ENCODE results near the gene GLS. TPM values are rescaled to one million over a fixed set of nuclear protein-coding genes. Genes with fewer than 3 reads are reported as not detected.
A peak's percentile ranks its signal among the peaks of the same experiment; 100 is the strongest.

GLS gene
- total and polyA plus RNA-seq, 2 donors (not counting 3 experiments of a cell fraction or from before 2014, with no cell fraction given), result 49.0 to 183 TPM

GRCh38 chr2:190970160-190970559 lies 89.5 kb downstream of the GLS start:
- no TSS peak for BruUV-seq (replicated peaks)
- Histone ChIP-seq H3K9me3 (replicated peaks; ENCODE audit: control insufficient read depth, insufficient read depth, low read length) (no peaks in the 10 kb centered on the region), H3K4me2 (ENCODE audit: insufficient read depth, low read length) (peak overlapping the region; percentile 47), H4K20me1 (replicated peaks; ENCODE audit: control insufficient read depth, extremely low read depth, insufficient read depth, low read length) (no peaks in the 10 kb centered on the region), H3K4me3 (replicated peaks in 1 of 3; ENCODE audit: insufficient read depth in 1 of 3, low read depth in 1 of 3, low read length in 3 of 3) (no peak overlapping the region), H3K79me2 (ENCODE audit: control insufficient read depth, insufficient read depth, low read length) (no peaks in the 10 kb centered on the region), H3K4me1 (ENCODE audit: control insufficient read depth, extremely low read depth, insufficient read depth, low read length) (peaks cover 56% of the 10 kb centered on the region), H3K36me3 (ENCODE audit: control insufficient read depth in 2 of 2, extremely low read depth in 1 of 2, insufficient read depth in 2 of 2, low read length in 2 of 2) (peaks cover 19 to 27% of the 10 kb centered on the region in 2 experiments), H3K27me3 (ENCODE audit: control insufficient read depth in 2 of 2, insufficient read depth in 2 of 2, low read length in 2 of 2) (no peaks in the 10 kb centered on the region), H3K9ac (replicated peaks; ENCODE audit: extremely low read depth, insufficient read depth, low read length) (peak overlapping the region; percentile 52), H2AFZ (ENCODE audit: low read depth, low read length) (no peak overlapping the region), H3K9me1 (replicated peaks; ENCODE audit: control insufficient read depth, extremely low read depth, insufficient read depth, low read length) (no peaks in the 10 kb centered on the region), H3K27ac (ENCODE audit: insufficient read depth, low read depth, low read length) (peak overlapping the region; percentile 97)
- intact Hi-C loops (cut with micrococcal nuclease), result no loop called here
- DNase-seq (ENCODE audit: low read depth, low spot score) (no peak), FAIRE-seq (no peak)
- POLR2A ChIA-PET, result no interaction called here
- CTCF ChIA-PET, result interaction anchor here (1.0 to 2.0 kb wide), 3 partner anchors 9 to 23 kb away, joined by 3 to 6 read pairs (median 4); no protein-coding TSS in a partner anchor
- TF ChIP-seq FOS (IDR thresholded peaks at IDR 0.05; ENCODE audit: borderline replicate concordance, insufficient read depth, low read length) (no peak), POLR2A (IDR thresholded peaks at IDR 0.05; ENCODE audit: low read depth, low read length) (no peak), EZH2 (IDR thresholded peaks at IDR 0.05; ENCODE audit: borderline replicate concordance, low read depth, low read length, severe bottlenecking) (no peak), CTCF (IDR thresholded peaks at IDR 0.05; ENCODE audit: extremely low read depth in 1 of 2, insufficient read depth in 1 of 2, low read depth in 1 of 2, low read length in 2 of 2) (no peak)
- dilution Hi-C loops (cut with MboI; ENCODE audit: extremely low pct_ligation_motif_present, low sequenced_read_pairs), result no loop called here

GRCh38 chr2:190970873-190971506 lies 90.4 kb downstream of the GLS start:
- Histone ChIP-seq H3K9ac (replicated peaks; ENCODE audit: extremely low read depth, insufficient read depth, low read length) (peak overlapping the region; percentile 61), H3K27ac (ENCODE audit: insufficient read depth, low read depth, low read length) (peak overlapping the region; percentile 97), H3K79me2 (ENCODE audit: control insufficient read depth, insufficient read depth, low read length) (no peaks in the 10 kb centered on the region), H3K4me1 (ENCODE audit: control insufficient read depth, extremely low read depth, insufficient read depth, low read length) (peaks cover 56% of the 10 kb centered on the region), H2AFZ (ENCODE audit: low read depth, low read length) (no peak overlapping the region), H3K4me2 (ENCODE audit: insufficient read depth, low read length) (peak overlapping the region; percentile 47), H4K20me1 (replicated peaks; ENCODE audit: control insufficient read depth, extremely low read depth, insufficient read depth, low read length) (no peaks in the 10 kb centered on the region), H3K27me3 (ENCODE audit: control insufficient read depth in 2 of 2, insufficient read depth in 2 of 2, low read length in 2 of 2) (no peaks in the 10 kb centered on the region), H3K9me3 (replicated peaks; ENCODE audit: control insufficient read depth, insufficient read depth, low read length) (no peaks in the 10 kb centered on the region), H3K4me3 (replicated peaks in 1 of 3; ENCODE audit: insufficient read depth in 1 of 3, low read depth in 1 of 3, low read length in 3 of 3) (no peak overlapping the region), H3K9me1 (replicated peaks; ENCODE audit: control insufficient read depth, extremely low read depth, insufficient read depth, low read length) (no peaks in the 10 kb centered on the region), H3K36me3 (ENCODE audit: control insufficient read depth in 2 of 2, extremely low read depth in 1 of 2, insufficient read depth in 2 of 2, low read length in 2 of 2) (peaks cover 19 to 33% of the 10 kb centered on the region in 2 experiments)
- BruUV-seq (replicated peaks), result TSS peak; percentile 74
- TF ChIP-seq JUN (IDR thresholded peaks at IDR 0.05; ENCODE audit: borderline replicate concordance, insufficient read depth, insufficient read length, low read depth) (peak; percentile 85), GATA2 (IDR thresholded peaks at IDR 0.05; ENCODE audit: insufficient read depth, insufficient read length, low read depth, low read length) (peak; percentile 80), MYC (IDR thresholded peaks at IDR 0.05; ENCODE audit: low read depth, low read length) (peak; percentile 72), MAX (IDR thresholded peaks at IDR 0.05; ENCODE audit: insufficient read depth, insufficient read length) (peak; percentile 45), FOS (IDR thresholded peaks at IDR 0.05; ENCODE audit: borderline replicate concordance, insufficient read depth, low read length) (peak; percentile 95), EZH2 (IDR thresholded peaks at IDR 0.05; ENCODE audit: borderline replicate concordance, low read depth, low read length, severe bottlenecking) (no peak), CTCF (IDR thresholded peaks at IDR 0.05; ENCODE audit: extremely low read depth in 1 of 2, insufficient read depth in 1 of 2, low read depth in 1 of 2, low read length in 2 of 2) (no peak), POLR2A (IDR thresholded peaks at IDR 0.05; ENCODE audit: low read depth, low read length) (peak; percentile 68), POLR2AphosphoS5 (IDR thresholded peaks at IDR 0.05; ENCODE audit: insufficient read depth, low read depth, low read length) (peak; percentile 96)
- POLR2A ChIA-PET, result no interaction called here
- dilution Hi-C loops (cut with MboI; ENCODE audit: extremely low pct_ligation_motif_present, low sequenced_read_pairs), result no loop called here
- CTCF ChIA-PET, result interaction anchor here (1.0 to 2.0 kb wide), 3 partner anchors 9 to 23 kb away, joined by 3 to 6 read pairs (median 4); no protein-coding TSS in a partner anchor
- FAIRE-seq, result peak; percentile 92
- DNase-seq (ENCODE audit: low read depth, low spot score), result peak; percentile 92
- intact Hi-C loops (cut with micrococcal nuclease), result loop anchor here (1.0 kb wide), 1 partner anchor 9 kb away; no protein-coding TSS in a partner anchor

Measured in endothelial cell of umbilical vein (primary cell).